Femur (tissue), 1 donor: ENCODE measurements around the gene C1QL1.

Experiments used
- DNase-seq: peaks from one replicate; pipeline ENCODE4 v3.0.0-alpha.2; 2017

C1QL1 gene

DNA sequence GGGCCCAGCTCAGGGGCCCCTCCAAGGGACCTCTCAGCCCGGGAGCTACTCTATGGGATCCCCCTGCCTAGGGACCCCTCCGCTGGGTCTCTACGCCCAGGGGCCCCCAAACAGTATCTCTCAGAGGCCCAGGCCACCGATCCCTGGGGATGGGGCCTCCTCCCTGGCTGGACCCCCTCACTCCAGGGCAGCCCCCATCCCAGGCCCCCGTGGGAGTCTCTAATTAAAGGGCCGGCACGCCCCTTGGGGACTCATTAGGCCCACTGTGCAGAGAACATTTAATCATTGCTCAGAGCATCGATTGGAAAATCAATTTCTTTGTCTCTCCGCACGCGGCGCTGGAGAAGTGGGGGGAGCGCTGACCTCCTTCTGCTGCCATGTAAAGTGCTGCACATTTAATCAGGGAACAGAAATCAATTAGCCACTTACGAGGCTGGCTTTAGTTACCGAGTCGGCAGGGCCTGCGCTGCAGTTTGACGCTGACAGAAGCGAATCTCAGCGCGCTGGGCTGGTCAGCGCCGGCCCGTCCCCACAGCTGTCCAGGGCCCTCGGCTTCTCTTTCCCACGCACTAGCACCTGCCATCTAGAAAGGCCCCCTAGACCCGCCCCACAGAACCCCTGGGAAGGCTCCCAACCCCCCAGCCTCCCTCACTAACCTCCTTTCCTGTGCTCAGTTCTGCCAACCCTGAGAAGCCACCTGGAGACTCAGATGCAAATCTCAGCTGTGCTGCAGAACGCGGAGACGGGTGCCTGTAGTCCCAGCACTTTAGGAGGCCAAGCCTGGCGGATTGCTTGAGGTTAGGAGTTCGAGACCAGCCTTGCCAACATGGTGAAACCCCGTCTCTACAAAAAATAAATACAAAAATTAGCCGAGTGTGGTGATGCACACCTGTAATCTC is 20.2 kb upstream of the C1QL1 start:
- DNase-seq = no peak

DNA sequence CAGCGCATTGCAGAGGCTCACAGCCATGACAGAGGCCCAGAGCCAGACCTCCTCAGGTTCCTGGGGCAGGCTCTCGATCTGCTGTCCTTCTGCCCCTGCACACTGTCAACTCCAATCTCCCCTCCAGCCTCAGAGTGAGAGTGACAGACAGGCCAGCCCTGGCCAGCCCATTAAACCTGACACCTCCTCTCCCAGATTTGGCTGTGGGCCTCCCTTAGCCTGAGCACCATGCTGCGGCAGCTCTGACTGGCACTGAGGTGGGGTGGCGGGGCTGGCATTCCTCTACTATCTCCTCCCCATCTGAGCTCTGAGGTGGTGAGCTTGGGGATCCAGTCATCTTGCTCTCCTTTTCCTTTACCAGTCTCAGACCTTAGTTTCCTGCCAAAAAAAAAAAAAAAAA is 15.5 kb upstream of the C1QL1 start:
- DNase-seq = no peak

DNA sequence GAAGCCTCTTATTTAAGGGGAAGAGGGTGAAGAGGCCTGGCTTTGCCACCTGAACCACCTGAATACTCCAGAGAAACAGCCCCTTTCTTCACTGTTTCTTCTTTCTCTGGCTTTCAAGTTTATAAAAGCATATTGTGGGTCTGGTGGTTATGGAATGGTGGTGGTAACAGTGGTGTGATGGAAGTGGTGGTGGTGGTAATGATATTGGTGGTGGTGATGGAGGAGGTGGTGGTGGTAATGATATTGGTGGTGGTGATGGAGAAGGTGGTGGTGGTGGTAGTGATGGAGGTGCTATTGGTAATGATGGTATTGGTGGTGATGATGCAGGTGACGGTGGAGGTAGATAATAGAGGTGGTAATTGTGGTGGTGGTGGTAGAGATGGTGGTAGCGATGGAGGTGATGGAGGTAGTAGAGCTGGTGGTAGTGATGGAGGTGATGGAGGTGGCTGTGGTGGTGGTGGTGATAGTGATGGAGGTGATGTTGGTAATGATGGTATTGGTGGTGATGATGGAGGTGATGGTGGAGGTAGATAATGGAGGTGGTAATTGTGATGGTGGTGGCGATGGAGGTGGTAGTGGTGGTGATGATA is 14.1 kb upstream of the C1QL1 start:
- DNase-seq = no peak

DNA sequence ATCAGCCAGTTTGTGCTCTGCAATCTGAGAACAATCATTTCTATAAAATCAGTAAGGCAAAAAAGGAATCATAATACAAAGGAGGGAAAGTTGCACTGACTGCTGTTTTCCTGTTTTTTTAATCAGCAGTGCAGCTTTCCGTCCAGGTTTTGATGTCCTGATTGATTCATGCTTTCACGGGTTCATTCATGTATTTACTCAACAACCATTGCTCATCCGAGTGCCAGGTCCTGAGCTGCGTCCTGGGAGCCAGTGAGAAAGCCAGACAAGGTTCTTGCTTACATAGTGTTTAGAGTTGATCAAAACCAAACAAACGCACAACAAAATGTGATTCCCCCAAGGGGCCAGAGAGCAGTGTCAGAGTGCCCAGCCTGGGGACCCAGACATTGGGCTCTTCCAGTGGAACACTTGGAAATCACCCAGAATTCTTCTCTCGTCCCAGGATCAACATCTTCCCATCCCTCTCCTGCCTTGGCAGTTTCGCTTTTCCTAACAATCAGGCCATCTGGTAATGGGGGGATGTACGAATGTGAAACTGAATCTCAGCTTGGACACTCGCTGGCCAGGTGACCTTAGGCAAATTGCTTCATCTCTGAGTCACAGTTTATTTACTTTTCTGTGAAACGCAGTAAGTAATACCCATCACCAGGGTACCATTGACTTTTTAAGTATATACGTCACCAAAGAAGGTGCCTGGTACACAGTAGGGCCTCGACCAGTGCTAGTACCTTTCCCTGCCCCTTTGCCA is 13.3 kb upstream of the C1QL1 start:
- no peak for DNase-seq

DNA sequence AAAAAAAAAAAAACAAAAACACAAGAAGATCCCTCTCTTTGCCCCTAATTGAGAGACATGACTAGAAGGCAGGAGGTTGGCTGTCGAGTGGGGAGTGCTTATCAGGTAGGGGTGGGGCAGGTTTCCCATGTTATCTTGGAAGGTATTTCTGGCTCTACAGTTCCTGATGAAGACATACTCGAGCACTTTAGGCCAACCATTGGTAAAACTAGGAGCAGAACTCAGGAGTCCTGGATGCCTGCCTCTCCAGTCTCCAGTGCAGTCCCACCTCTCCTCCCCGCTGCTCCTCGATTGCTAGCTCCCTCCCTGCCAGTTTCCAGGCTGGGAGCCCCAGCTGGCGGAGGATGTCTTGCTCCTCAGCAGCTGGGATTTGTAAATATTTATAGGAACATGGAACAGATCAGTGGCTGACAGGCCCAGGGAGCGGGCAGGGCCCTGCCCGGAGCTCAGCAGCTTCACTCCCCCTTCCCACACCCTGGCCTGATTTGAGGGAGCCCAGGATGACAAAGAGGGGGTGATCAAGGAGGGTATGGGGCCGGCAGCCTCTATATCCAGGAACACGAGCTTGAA is 11.4 kb upstream of the C1QL1 start:
- peak; percentile 69 for DNase-seq

DNA sequence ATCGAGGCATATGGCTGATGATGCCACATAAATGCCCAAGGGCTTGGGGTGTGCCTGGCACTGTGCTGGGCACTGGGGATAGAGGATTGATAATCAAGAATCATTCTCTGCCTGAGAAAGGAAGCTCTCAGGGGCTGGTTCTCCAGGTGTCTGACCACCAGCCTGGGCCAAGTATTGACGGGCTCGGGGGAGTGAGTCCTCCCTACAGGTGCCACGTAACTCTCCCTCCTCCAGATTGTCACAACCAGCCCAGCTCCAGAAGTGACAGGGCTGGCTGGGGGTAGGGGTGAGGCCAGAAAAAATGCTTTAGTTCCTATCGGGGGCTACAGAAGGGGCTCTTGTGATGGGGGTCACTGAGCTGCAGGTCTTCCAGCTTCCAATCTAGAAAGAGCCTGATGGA is 10.7 kb upstream of the C1QL1 start:
- DNase-seq = no peak

DNA sequence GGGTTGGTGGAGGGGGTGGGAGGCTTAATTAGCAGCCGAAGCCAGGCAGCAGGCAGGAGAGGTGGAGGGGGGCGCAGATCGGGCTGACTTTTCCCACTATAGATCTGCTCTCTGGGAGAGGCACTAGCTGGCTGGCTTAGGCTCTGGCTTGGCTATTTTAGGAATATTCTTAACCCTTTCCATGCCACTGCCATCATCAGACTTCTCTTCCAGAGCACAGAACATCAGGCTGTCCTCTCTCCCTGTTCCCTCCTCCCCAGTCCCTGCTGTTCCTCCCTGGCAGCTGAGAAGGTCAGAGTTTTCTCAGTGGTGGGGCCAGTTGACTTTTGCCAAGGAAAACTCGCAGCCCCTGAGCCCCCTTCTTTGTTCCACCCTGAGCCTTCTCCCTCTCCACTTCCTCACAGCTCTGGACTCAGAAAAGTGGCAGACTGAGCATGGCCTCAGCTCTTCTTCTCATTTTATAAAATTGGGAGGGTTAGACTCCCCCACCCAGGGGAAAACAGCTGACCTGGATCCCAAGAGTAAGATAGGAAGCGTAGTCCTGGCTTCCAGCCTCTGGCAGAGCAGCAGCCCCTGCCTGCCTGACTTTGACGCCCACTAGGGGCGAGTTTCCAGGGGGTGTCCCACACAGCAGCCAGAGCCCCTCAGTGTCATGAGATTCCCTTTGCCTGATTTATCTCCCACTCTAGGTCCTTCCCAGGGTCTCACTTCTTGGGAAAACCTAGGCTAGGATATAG is 9.9 kb upstream of the C1QL1 start:
- DNase-seq = no peak

DNA sequence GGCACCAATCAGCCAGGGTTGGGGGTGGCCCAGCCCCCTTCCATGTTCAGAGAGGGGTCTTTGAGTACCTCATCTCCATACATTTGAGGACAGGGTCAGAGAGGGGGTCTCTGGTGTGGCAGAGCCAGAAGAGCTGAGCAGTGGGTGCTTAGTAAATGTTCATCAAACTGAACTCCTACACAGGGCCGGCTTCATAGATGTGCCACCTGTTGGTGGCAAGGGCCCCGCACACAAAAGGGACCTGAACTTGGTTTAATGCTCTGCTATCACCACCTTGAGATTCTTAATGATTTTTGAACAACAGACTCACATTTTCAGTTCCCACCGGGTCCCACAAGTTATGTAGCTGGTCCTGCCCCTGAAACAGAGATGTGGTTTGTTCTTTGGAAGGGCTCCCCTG is 9.0 kb upstream of the C1QL1 start:
- DNase-seq = no peak

DNA sequence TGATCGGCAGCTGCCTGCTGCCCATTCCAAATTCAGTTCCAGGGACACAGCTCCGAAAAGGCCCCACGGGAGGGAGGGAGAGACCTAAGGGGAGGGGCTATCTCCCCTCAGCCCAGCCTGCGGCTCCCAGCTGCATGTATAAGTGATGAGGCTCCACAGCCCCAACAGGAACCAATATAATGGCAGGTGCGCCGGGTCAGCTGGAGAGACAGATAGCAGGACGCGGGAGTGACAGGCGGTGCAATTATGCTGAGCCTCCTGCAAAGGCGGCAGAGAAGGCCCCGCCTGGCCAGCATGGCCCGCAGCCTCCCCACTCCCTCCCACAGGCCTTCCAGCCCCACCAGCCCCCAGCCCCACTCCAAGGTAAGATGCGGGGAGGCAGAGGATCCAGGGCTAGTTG is 8.1 kb upstream of the C1QL1 start:
- DNase-seq = no peak

DNA sequence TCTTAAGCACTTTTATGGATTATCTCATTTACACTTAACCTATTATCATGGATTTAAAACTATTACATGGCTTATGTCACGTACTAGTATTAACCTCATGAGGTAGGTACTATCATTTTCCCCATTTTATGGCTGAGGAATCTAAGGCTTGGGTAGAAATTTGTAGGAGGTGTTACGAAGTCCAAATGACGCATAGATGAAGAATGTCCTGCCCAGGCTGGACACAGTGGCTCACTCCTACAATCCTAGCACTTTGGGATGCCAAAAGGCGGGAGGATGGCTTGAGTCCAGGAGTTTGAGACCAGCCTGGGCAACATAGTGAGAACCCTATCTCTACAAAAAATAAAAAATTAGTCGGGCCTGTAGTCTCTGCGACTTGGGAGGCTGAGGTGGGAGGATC is 4.8 kb upstream of the C1QL1 start:
- DNase-seq = no peak

DNA sequence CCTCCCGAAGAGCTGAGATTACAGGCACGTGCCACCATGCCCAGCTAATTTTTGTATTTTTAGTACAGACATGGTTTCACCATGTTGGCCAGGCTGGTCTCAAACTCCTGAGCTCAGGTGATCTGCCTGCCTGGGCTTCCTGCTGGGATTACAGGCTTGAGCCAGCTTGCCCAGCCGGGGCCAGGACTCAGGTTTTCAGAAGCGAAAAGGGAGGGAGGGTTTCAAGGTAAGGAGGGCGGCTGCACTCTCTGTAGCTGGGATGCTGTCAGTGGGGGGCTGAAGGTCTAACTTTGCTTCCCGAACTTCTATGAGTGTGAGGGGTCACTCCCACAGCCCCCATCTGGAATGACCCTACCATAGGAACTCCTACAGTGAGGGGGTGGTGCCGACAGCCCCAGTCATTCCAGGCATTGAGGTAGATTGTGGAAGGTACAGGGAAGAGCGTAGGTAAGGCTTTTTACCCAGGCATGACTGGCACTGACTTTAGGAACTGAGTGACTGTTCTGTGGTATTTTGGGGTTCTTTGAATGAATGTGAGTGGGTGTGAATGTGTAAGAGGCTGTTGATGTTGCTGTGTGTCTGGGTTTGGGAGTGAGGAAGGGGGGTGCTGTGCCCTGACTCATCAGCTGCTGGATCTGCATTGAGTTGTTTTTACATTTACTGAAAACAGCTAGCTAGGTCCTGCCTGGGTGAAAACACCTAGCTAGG is 3.8 kb upstream of the C1QL1 start:
- no peak for DNase-seq

DNA sequence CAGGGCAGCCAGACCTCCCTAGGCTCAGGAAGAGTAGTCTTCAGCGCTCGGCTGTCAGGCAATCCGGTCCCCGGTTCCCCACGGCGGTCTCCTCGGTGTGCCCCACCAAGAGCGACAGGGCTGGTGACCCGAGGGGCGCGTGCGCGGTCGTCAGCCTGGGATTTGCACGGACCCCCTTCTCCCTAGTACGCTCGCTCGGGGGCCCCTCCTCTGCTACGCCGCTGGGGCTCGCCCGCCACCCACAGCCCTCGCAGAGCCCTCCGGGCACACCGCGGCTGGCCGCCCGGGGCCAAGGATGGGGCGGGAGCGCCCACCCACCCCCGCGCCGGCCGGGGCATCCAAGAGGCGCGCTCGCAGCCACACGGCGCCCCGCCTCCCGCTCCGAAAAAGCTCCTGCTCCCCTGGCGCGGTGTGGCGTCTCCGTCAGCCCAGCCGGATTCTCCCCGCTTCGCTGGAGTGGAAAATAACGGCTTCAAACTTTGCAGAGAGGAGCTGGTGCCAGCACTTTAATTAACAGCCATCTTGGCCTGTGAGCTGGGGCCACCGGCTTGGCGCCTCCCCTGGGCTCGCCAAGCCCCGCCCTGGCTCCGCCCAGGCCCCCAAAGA is 2.1 kb upstream of the C1QL1 start:
- peak; percentile 74 for DNase-seq

DNA sequence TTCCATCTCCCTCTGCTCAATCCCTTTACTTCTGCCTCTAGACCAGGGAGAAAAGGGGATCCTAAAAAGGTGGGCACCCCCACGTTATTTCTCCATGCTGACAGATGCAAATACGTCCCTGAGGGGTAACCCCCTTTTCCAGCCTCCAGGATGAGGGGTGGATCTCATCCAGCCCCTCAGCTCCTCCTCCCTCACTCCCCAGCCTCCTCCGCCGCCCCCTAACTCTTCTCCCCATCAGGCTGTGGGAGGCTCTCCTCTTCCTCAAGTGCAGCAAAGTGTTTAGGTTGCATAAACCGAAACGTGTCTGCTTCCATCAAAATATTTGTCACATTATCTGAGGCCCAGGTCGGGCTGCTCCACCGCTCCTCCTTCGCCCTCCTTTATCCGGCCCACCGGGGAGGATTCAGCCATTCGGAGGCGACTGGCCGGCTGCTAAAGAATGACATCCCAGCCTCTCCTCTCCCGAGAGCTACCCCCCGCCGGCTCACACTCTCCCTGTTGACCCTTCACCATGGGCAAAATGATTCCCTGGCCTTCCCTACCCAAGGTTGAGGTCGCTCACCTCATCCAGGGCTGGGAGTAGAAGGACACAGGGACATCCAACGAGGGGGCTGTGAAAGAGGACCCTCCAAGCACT is 1.2 kb upstream of the C1QL1 start:
- DNase-seq = no peak

DNA sequence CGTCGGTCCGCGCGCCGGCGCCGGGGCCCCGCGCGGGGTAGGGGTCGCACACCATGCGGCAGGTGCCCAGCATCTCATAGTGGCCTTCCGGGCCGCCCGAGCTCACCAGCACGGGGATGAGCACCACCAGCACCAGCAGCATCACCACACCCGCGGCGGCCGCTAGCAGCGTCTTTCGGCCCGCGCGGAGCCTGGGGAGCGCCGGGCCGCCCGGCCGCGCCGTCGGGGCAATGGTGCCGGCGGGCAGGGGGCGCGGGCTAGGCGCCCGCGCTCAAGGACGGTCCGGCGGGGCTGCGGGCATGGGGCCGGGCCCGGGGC is 237 bp downstream of the C1QL1 start:
- DNase-seq = no peak

DNA sequence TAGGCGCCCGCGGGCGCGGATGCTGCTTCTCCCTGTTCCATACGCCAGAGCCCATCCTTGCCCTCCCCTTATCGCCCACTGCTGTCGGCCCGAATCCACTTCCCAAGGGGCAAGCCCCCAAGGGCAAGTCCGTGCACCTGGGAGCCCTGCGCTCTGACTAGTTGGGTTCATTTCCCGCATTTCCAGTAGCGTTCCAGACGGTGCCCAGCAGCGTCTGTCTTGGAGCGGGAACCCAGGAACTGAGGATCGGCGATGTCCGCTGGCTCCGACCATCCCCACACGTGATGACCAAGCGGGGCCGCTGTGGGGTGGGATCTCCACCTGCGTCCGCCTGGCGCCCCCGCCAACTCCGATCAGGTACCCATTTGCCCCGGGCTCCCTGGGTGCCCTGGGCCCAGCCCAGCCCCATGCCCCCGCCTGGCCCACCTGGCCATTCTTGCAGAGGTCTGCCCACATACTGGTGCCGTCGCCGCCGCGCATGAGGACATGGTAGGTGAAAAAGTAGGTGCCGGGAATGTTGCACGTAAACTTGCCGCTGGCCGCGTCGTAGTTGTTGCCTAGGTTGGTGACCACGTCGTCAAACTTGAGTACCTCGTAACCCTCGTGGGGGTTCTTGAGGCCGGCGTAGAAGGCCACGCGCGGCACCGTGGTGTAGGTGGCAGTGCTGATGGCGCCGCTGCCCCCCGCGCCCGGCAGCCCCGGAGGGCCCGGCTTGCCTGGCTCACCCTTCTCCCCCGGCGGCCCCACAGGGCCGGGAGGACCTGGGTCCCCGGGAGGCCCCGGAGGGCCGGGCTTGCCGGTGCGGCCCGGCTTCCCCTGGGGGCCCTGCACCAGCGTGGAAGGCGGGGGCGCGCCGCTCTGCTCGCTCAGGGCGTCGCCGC is 837 bp downstream of the C1QL1 start:
- no peak for DNase-seq

DNA sequence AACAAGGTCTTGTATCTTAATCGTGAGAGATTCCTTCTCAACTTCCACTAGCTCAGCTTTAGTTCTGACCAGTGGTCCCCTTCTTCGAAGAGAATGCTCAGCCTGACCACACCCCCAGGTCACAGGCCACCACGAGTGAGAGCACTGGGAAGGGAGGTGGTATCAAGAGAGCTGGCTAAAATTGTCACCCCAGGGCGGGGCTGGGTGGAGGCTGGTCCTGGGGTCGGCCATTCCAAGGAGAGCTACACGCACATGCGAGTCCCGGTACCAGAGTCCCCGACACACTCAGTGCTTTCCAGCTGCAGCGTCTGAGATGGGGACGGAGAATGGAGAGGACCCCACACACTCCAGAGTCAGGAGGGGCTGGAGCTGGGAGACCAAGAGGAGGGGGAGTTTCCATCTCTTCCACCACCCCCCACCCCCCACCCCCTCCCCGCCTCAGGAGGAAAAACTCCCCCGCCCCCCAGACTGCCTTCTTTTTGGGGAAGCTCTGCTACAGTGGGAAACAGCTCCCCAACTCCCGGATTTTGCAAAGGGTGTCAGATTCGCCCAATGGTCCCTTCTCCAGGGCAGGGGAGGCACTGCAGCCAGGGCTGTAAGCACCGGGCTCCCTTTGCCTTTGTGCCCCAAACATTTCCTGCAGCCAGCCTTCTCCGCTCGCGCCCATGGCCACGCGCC is 1.6 kb downstream of the C1QL1 start:
- DNase-seq = no peak

DNA sequence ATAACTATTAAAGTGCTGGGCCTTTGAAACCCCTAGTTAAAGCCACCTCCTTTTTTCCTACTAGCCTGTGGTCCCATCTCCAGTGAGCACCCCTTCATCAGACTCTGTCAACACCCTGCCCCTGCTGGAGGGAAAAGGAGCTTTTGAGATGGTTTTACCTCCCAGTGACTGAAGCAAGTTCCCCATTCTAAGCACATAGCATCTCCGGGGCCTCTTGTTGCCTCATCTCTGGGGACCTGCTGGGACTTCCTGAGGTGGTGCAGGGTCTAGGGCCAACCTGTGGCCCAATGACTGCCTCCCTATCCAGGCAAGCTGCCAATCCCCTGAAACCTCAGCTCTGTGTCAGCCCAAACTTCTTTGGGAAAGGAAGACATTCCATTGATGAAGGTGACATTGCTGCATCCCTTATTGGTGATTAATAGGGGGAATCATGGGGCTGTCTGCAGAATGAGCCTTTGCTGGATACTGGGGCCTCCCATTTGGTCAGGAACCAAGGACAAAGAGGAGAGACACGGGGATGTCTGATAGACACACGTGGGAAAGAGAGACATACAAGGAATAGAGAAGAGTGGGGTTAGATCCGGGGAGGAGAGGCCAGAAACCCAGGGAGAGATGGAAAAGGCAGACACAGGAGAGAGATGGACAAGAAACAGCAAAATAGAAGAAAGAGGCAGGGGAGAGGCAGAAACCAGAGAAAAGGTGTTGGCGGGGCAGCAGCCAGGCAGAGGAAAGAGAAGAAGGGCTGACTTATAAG is 2.4 kb downstream of the C1QL1 start:
- no peak for DNase-seq

DNA sequence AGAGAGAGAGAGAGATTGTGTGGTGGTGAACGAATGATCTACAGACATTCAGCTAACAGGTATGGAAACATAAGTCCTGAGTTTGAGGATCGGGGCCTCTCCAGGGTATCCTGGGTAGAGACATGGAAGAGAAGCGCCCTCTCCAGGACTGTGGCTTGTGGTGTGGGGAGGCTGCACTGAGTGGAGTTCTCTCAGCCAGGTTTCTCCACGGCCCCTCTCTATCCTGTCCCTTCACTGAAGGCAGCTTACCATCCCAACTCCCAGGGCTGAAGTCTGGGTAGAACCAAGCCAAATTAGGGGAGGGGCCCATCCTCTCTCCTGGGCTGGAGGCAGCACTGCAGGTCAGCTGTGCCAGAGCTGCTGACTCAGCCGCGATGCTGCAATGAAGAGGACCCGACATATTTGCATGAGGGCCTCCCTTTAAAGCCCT is 6.2 kb downstream of the C1QL1 start:
- DNase-seq = no peak

DNA sequence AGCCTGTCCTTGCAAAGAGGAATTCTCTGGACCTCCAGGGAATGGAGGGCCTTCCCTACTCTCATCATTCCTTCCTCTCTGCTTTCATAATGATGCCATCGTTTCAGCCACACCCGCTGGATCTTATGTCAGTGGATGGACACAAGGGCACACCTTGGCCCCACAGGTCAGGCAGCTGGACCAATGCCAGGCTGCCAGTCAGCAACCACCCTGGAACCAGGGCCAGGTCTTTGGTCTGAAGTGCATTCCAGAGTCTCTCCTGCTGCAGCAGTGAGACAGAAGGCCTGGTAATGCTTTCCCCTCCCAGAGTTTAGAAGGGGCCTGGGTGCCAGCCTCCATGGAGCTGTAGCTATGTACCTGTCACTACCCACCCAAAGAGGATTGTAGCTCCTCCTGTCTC is 7.4 kb downstream of the C1QL1 start:
- DNase-seq = no peak
